ENCODE results near the gene IMMP2L.

IMMP2L gene

GRCh38 chr7:111205251-111205650 lies 357.0 kb downstream of the IMMP2L start:
- TF ChIP-seq, protein P1, sequence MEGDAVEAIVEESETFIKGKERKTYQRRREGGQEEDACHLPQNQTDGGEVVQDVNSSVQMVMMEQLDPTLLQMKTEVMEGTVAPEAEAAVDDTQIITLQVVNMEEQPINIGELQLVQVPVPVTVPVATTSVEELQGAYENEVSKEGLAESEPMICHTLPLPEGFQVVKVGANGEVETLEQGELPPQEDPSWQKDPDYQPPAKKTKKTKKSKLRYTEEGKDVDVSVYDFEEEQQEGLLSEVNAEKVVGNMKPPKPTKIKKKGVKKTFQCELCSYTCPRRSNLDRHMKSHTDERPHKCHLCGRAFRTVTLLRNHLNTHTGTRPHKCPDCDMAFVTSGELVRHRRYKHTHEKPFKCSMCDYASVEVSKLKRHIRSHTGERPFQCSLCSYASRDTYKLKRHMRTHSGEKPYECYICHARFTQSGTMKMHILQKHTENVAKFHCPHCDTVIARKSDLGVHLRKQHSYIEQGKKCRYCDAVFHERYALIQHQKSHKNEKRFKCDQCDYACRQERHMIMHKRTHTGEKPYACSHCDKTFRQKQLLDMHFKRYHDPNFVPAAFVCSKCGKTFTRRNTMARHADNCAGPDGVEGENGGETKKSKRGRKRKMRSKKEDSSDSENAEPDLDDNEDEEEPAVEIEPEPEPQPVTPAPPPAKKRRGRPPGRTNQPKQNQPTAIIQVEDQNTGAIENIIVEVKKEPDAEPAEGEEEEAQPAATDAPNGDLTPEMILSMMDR (IDR thresholded peaks at IDR 0.05; ENCODE audit: borderline replicate concordance, insufficient read depth, low read depth, low read length), result no peak

GRCh38 chr7:111202321-111202720 lies 360.0 kb downstream of the IMMP2L start:
- no peak overlapping the region for H3K4me3 ChIP-seq (ENCODE audit: low read depth, low read length)
- TF ChIP-seq, protein P1 (IDR thresholded peaks at IDR 0.05; ENCODE audit: borderline replicate concordance, insufficient read depth, low read depth, low read length), result no peak

More at GRCh38 chr7:111205251-111205650, 357.0 kb downstream of the IMMP2L start:
- H3K4me3 ChIP-seq (ENCODE audit: low read depth, low read length), result no peak overlapping the region

DNA sequence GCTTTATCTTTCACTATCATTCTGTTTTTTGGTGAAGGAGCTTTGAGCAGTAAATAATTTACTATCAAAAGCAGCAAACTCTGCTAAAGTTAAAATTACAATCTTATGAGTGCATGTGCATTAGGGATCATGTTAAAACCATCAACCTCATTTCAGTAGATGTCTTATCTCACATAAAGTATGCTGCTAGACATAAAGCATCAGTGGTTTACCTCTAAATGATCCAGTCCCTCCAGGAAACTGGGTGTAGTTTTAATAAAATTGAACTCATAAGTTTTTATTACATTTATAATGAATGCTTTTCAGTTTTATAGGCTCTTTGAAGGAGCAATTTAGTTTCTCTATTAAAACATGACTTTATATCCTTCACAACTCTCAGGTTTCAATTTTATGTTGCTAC lies 362.6 kb downstream of the IMMP2L start:
- H3K4me3 ChIP-seq (ENCODE audit: low read depth, low read length), result no peak overlapping the region
- TF ChIP-seq, protein P1 (IDR thresholded peaks at IDR 0.05; ENCODE audit: borderline replicate concordance, insufficient read depth, low read depth, low read length), result no peak

DNA sequence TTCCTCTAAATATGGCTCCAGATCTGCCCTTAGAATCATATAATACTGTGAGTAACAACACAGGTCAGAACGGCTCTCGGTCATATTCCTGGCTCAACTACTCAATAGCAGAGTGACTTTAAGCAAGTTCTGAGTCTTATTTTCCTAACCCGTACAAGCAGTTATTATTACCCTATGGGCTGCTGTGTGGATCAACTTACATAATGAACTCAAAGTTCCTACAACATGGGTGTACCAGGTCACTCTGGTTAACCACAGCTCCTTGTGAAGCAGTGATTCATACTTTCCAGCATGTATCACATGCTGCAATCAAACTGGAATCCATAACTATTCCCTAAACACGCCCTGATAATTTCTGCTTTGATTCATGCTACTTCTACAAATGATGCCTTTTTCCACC lies 364.0 kb downstream of the IMMP2L start:
- TF ChIP-seq, protein P1 (IDR thresholded peaks at IDR 0.05; ENCODE audit: borderline replicate concordance, insufficient read depth, low read depth, low read length), result no peak
- no peak overlapping the region for H3K4me3 ChIP-seq (ENCODE audit: low read depth, low read length)

- H3K4me3 ChIP-seq (ENCODE audit: low read depth, low read length), result no peak overlapping the region
- TF ChIP-seq, protein P1 (IDR thresholded peaks at IDR 0.05; ENCODE audit: borderline replicate concordance, insufficient read depth, low read depth, low read length), result no peak
Measured at GRCh38 chr7:111196655-111197054, 365.6 kb downstream of the IMMP2L start.

DNA sequence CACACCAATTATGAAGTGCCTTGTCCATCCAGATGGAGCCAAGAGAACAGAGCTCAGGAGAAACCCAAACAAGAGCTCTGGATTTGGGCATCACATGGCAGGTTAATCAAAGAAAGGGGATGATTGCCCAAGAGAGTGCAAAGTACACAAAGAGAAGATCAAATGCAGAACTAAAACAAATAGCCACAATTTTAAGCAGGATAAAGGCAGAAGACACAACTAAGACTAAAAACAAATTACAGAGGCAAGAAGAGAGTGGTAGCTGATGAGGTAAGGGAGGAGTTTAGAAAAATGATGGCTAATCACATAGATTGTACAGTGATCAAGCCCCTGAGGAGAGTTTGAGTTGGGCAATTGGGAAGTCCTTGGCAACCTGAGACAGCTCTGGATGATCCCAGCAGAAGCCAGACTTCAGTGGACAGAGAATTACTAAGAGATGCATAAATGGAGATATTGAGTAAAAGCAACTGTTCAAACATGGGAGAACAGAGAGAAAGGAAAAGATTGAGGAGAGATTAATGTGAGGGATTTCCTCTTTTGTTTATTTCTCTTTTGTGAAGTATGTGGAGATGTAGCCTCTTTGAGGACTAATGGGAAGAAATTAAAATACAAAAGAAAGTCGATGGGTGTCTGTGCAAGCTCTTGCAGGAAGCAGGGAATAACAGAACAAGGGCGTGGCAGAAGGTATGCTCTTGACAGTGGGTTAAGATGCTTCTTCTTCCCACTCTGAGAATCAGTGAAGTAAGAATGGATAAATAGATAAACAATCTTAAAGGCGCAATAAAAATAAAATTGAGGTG lies 369.5 kb downstream of the IMMP2L start:
- TF ChIP-seq, protein P1 (IDR thresholded peaks at IDR 0.05; ENCODE audit: borderline replicate concordance, insufficient read depth, low read depth, low read length), result no peak
- H3K4me3 ChIP-seq (ENCODE audit: low read depth, low read length), result no peak overlapping the region

GRCh38 chr7:111190804-111191203 lies 371.5 kb downstream of the IMMP2L start:
- TF ChIP-seq, protein P1 (IDR thresholded peaks at IDR 0.05; ENCODE audit: borderline replicate concordance, insufficient read depth, low read depth, low read length), result no peak
- no peak overlapping the region for H3K4me3 ChIP-seq (ENCODE audit: low read depth, low read length)

All from GM12875 (cell line).